Measurements from ENCODE around the gene PLCB4.

The PLCB4 gene

GRCh38 chr20:9507544-9508239 lies 438.8 kb downstream of the PLCB4 start:
- DNase-seq = no peak

GRCh38 chr20:9508240-9508661 lies 439.4 kb downstream of the PLCB4 start:
- DNase-seq = no peak

- no peak for DNase-seq
Measured at GRCh38 chr20:9508696-9509178, 439.9 kb downstream of the PLCB4 start.

- DNase-seq = no peak
Measured at GRCh38 chr20:9509246-9509645, 440.4 kb downstream of the PLCB4 start.

GRCh38 chr20:9510911-9511310 lies 442.0 kb downstream of the PLCB4 start:
- DNase-seq = no peak

- peak in 1 of 2 donors; percentile 16 for DNase-seq
Measured at GRCh38 chr20:9514072-9514460, 445.2 kb downstream of the PLCB4 start.

- DNase-seq = no peak
Measured at GRCh38 chr20:9514461-9515213, 445.8 kb downstream of the PLCB4 start, which contains the start of gene LAMP5. LAMP5 (plus strand) TSS chr20:9514590; CDS start chr20:9514853, 263 bp downstream.

- DNase-seq = no peak
Measured at GRCh38 chr20:9515214-9515585, 446.3 kb downstream of the PLCB4 start.

- DNase-seq = no peak
Measured at GRCh38 chr20:9515741-9516233, 446.9 kb downstream of the PLCB4 start.

GRCh38 chr20:9516234-9516871 lies 447.5 kb downstream of the PLCB4 start:
- DNase-seq = no peak

GRCh38 chr20:9517297-9518162 lies 448.6 kb downstream of the PLCB4 start:
- no peak for DNase-seq

- DNase-seq = no peak
Measured at GRCh38 chr20:9518576-9519175, 449.8 kb downstream of the PLCB4 start.

GRCh38 chr20:9520086-9520485 lies 451.2 kb downstream of the PLCB4 start:
- no peak for DNase-seq

- DNase-seq = no peak
Measured at GRCh38 chr20:9523636-9524035, 454.7 kb downstream of the PLCB4 start.

Measured in hippocampal formation (tissue), 2 donors.